HG02610 (cell line): ENCODE measurements around the gene ELF4.

Source experiments
- ATAC-seq: cut with Tn5 transposase; IDR thresholded peaks from one replicate; pipeline ENCODE4 v1.9.1; 2021; ENCODE audit warnings: mild to moderate bottlenecking, moderate library complexity; ENCODE audit not compliant: unreplicated experiment

The ELF4 gene

GRCh38 chrX:130110379-130111219 is at the start of gene ELF4:
Gene ELF4 (minus strand): TSS chrX:130110497. CDS start chrX:130081330, 29,167 bp downstream.
- ATAC-seq, result peak; percentile 45

- no peak for ATAC-seq
Measured at GRCh38 chrX:130159776-130160175, 49.5 kb upstream of the ELF4 start.

GRCh38 chrX:130158311-130158710 is 48.0 kb upstream of the ELF4 start:
- ATAC-seq, result no peak

- ATAC-seq, result no peak
Measured at GRCh38 chrX:130155564-130155963, 45.3 kb upstream of the ELF4 start.

GRCh38 chrX:130147631-130148030 is 37.3 kb upstream of the ELF4 start:
- ATAC-seq, result no peak

DNA sequence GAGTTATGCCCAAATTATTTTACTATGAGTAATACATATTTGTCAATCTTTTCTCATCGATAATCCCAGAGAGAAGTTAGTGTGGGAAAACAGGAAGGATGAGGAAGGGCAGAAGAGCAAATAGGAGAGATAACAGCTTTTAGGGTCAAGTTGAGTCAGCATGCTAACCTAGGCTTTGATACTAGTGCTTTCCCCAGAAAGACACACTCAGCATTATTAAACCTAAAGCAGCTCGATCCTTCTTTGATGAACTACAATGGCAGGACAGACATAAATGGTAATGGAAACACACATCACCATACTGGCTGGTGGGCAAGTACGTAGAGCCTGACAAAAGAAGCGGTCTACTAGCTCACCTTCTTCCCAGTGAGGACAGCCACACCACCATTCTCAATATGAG is 34.8 kb upstream of the ELF4 start:
- no peak for ATAC-seq

GRCh38 chrX:130144509-130144908 is 34.2 kb upstream of the ELF4 start:
- ATAC-seq, result no peak

DNA sequence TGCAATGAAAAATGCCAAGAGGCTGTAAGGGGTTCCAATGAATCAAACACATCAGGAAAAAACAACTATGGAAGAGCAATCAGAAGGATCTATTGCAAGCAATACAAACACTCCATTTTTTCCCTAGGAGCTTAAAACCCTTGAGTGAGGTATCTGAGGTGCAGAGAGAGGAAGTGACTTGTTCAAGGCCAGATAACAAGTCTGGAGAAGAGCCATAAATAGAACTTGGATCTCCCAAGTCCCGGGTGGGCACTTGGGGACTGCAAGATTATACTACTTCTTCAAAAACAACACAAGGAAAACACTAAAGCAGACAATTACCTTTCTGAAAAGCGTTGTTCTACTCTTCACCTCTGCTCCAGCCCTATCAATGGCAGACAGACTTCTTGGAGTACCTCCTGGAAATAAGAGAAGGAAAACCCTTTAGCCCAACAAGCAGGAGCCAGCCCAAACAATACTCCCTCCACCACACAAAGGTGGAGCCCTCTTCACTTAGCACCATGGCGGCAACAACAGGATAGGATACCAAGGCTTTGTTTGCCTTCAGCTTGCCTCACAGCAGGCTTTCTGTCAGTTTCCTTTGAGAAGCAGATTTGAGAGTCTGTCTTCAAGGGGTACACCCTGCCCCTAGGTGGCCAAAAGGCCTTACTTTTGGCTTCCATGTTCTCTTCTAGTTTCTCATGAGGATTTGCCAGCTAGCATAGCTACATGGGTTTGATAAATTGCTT is 29.3 kb upstream of the ELF4 start:
- no peak for ATAC-seq

- ATAC-seq, result no peak
Measured at GRCh38 chrX:130136961-130137360, 26.7 kb upstream of the ELF4 start.

DNA sequence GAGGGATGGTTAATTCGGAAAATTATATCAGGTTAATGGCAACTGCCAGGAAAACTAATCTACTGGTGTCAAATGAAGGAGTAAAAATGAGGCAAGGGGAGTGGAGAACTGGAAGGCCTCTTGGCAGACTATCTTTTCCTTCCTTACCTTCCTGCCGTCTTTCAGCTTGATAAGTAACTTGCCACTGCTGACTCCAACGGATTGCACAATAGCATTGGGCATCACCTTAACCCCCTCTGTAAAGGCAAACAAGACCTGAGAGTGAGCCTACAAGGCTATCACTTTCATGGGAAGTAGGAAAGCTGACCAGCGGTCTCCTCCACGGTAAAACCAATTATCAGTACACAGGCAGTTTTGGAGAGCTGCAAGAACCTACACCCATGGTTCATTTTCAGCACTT is 26.2 kb upstream of the ELF4 start:
- no peak for ATAC-seq

DNA sequence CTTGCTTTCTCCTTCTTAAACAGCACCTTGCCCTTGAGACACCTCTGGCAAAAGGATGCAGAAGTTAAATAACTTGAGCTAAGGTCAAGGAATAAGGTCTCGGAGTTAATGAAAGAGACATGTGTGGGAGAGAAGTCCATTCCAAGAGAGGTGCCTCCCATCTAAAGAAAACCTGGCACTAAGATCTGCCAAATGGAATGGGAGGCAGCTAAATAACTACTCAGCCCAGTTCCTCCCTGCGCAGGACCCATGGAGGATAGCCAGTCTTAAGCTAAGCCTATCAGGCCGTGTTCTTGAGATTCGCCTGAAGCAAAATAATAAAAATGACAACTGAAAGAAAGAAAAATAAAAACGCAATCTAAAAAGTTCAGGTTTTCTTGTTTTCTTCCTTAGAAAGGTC is 20.7 kb upstream of the ELF4 start:
- ATAC-seq, result no peak

- no peak for ATAC-seq
Measured at GRCh38 chrX:130125091-130125874, 15.0 kb upstream of the ELF4 start.

- ATAC-seq, result no peak
Measured at GRCh38 chrX:130124577-130124976, 14.3 kb upstream of the ELF4 start.

DNA sequence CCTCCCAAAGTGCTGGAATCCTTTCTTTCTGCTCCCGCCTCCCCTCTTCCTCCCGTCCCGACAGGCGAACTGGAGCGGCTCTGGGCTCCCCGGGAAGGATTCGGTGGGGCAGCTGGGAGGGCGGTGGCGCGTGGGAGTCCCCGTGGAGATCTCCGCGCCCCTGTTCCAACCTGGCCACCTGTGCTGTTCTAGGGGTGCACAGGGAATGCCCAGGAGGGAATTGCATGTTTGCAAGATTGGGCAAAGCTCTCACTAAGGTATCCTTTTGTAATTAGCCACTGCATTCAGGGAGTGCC is 11.2 kb upstream of the ELF4 start:
- no peak for ATAC-seq

GRCh38 chrX:130120746-130121504 is 10.6 kb upstream of the ELF4 start:
- peak; percentile 76 for ATAC-seq

GRCh38 chrX:130120321-130120731 is 10.0 kb upstream of the ELF4 start:
- ATAC-seq, result peak; percentile 29

- ATAC-seq, result no peak
Measured at GRCh38 chrX:130119312-130119898, 9.1 kb upstream of the ELF4 start.

DNA sequence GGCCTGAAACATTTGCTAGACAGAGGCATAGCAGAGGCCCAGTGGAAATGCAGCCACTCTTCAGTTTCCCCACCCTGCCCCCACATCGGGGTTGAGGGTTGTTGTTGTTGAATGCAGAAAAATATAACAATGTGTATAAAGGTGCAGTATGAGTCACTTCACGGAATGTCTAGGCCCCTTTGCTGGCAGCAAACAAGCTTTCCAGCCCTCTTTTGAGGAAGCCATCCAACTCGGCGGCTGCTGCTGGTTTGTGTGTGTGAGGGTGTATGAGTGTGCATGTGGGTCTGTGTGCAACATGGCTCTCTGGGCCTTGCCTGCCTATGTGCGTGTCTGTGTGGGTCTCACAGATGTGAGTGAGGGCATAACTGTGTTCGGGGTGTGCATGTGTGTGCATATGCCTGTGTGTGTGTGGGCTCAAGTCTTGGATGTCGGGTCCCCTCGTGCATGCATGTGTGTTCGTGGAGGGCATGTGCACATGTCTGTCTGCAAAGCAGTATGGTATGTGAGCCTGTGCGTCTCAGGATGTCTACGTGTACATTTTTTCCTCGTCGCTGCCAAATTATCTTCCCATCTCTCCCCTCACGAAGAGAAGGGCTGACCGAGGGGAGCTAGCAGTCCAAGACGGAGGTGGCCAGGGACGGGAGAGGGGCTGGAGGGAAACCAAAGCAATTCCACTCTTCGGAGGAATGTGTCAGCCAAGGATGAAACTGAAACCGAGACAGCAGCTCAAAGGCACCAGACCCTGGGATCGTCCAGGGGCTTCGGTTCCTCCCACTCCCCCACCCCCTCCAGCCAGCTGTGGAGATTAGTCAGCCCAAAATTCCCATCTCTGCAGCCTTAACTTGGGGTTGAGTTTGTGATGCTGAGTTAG is 8.4 kb upstream of the ELF4 start:
- no peak for ATAC-seq

DNA sequence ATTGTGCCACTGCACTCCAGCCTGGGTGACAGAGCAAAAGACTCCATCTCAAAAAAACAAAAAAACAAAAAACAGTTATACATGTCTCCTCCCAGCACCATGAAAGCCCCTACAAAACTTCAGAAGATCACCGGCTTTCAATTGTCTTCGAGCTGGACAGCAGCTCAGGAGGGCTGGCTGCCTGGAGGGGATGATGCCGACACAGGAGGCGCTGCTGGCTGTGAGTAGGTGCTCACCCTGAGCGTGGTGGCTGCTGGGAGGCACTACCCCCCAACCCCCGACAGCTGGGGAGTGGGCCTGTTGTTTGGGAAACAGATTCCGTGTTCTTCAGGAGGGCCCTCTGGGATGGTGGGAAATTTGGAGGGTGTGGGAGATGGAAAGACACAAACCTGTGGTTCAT is 6.9 kb upstream of the ELF4 start:
- no peak for ATAC-seq
